ENCODE data around the gene MYO18A. TPM values are rescaled to one million over a fixed set of nuclear protein-coding genes. Genes with fewer than 3 reads are reported as not detected.

Gene MYO18A
- polyA plus RNA-seq, 3 donors from 2014 or later, result 1.5 to 32.5 (median 5.2) TPM

GRCh38 chr17:29057361-29057760, 122.8 kb downstream of the MYO18A start:
- no peaks in the 10 kb centered on the region for H3K4me1 Mint-ChIP-seq
- H3K27me3 Mint-ChIP-seq (ENCODE audit: low read depth in 3 of 3), result peaks cover 0 to 8% (median 1%) of the 10 kb centered on the region in 3 donors
- H3K9me3 Mint-ChIP-seq, result no peaks in the 10 kb centered on the region
- no peak for DNase-seq
- no peak overlapping the region for H3K27ac Mint-ChIP-seq
- no peak overlapping the region for H3K4me3 Mint-ChIP-seq
- H3K36me3 Mint-ChIP-seq, result peaks cover 0 to 4% (median 3%) of the 10 kb centered on the region in 3 donors

- H3K4me1 Mint-ChIP-seq, result no peaks in the 10 kb centered on the region
- H3K9me3 Mint-ChIP-seq, result no peaks in the 10 kb centered on the region
- peaks cover 0 to 6% (median 1%) of the 10 kb centered on the region in 3 donors for H3K27me3 Mint-ChIP-seq (ENCODE audit: low read depth in 3 of 3)
- DNase-seq, result no peak
- no peak overlapping the region for H3K27ac Mint-ChIP-seq
- H3K4me3 Mint-ChIP-seq, result no peak overlapping the region
- peaks cover 0 to 4% (median 3%) of the 10 kb centered on the region in 3 donors for H3K36me3 Mint-ChIP-seq
Observed at GRCh38 chr17:29054835-29055234, 125.4 kb downstream of the MYO18A start.

- Mint-ChIP-seq H3K4me3 (no peak overlapping the region), H3K4me1 (no peaks in the 10 kb centered on the region), H3K27ac (no peak overlapping the region), H3K9me3 (no peaks in the 10 kb centered on the region), H3K36me3 (peaks cover 0 to 3% (median 0%) of the 10 kb centered on the region in 3 donors), H3K27me3 (ENCODE audit: low read depth in 3 of 3) (peaks cover 0 to 14% (median 4%) of the 10 kb centered on the region in 3 donors)
- no peak for DNase-seq
Observed at GRCh38 chr17:29051731-29052130, 128.5 kb downstream of the MYO18A start.

- no peak for DNase-seq
- no peaks in the 10 kb centered on the region for H3K9me3 Mint-ChIP-seq
- peaks cover 0 to 14% (median 5%) of the 10 kb centered on the region in 3 donors for H3K27me3 Mint-ChIP-seq (ENCODE audit: low read depth in 3 of 3)
- H3K4me1 Mint-ChIP-seq, result no peaks in the 10 kb centered on the region
- H3K36me3 Mint-ChIP-seq, result peaks cover 0 to 4% (median 3%) of the 10 kb centered on the region in 3 donors
- H3K4me3 Mint-ChIP-seq, result no peak overlapping the region
- no peak overlapping the region for H3K27ac Mint-ChIP-seq
Observed at GRCh38 chr17:29051194-29051593, 129.0 kb downstream of the MYO18A start.

- Mint-ChIP-seq H3K27me3 (ENCODE audit: low read depth in 3 of 3) (peaks cover 0 to 14% (median 5%) of the 10 kb centered on the region in 3 donors), H3K9me3 (no peaks in the 10 kb centered on the region), H3K36me3 (peaks cover 0 to 10% (median 3%) of the 10 kb centered on the region in 3 donors), H3K4me3 (no peak overlapping the region), H3K4me1 (no peaks in the 10 kb centered on the region), H3K27ac (no peak overlapping the region)
- DNase-seq, result no peak
Observed at GRCh38 chr17:29050176-29050575, 130.0 kb downstream of the MYO18A start.

GRCh38 chr17:29049541-29050145, 130.6 kb downstream of the MYO18A start:
- no peak for DNase-seq
- Mint-ChIP-seq H3K9me3 (no peaks in the 10 kb centered on the region), H3K4me3 (no peak overlapping the region), H3K27ac (no peak overlapping the region), H3K36me3 (peaks cover 0 to 10% (median 3%) of the 10 kb centered on the region in 3 donors), H3K27me3 (ENCODE audit: low read depth in 3 of 3) (peaks cover 0 to 14% (median 3%) of the 10 kb centered on the region in 3 donors), H3K4me1 (no peaks in the 10 kb centered on the region)

GRCh38 chr17:29048440-29049368, 131.5 kb downstream of the MYO18A start:
- no peak for DNase-seq
- H3K27me3 Mint-ChIP-seq (ENCODE audit: low read depth in 3 of 3), result peaks cover 0 to 14% (median 5%) of the 10 kb centered on the region in 3 donors
- no peak overlapping the region for H3K4me3 Mint-ChIP-seq
- H3K9me3 Mint-ChIP-seq, result no peaks in the 10 kb centered on the region
- no peak overlapping the region for H3K27ac Mint-ChIP-seq
- peaks cover 0 to 14% (median 0%) of the 10 kb centered on the region in 3 donors for H3K36me3 Mint-ChIP-seq
- H3K4me1 Mint-ChIP-seq, result no peaks in the 10 kb centered on the region

GRCh38 chr17:29046473-29046839, 133.7 kb downstream of the MYO18A start:
- H3K27me3 Mint-ChIP-seq (ENCODE audit: low read depth in 3 of 3), result peaks cover 0 to 12% (median 5%) of the 10 kb centered on the region in 3 donors
- H3K9me3 Mint-ChIP-seq, result no peaks in the 10 kb centered on the region
- peaks cover 0 to 5% of the 10 kb centered on the region in 2 donors for H3K4me1 Mint-ChIP-seq
- H3K4me3 Mint-ChIP-seq, result no peak overlapping the region
- H3K36me3 Mint-ChIP-seq, result peaks cover 0 to 14% (median 0%) of the 10 kb centered on the region in 3 donors
- no peak overlapping the region for H3K27ac Mint-ChIP-seq
- DNase-seq, result no peak

GRCh38 chr17:29045734-29046472, 134.3 kb downstream of the MYO18A start:
- Mint-ChIP-seq H3K27me3 (ENCODE audit: low read depth in 3 of 3) (peaks cover 0 to 12% (median 5%) of the 10 kb centered on the region in 3 donors), H3K4me3 (no peak overlapping the region), H3K4me1 (peaks cover 0 to 5% of the 10 kb centered on the region in 2 donors), H3K27ac (no peak overlapping the region), H3K36me3 (peaks cover 0 to 14% (median 0%) of the 10 kb centered on the region in 3 donors), H3K9me3 (no peaks in the 10 kb centered on the region)
- DNase-seq, result no peak

- no peak for DNase-seq
- Mint-ChIP-seq H3K27ac (no peak overlapping the region), H3K4me1 (peaks cover 0 to 5% of the 10 kb centered on the region in 2 donors), H3K9me3 (no peaks in the 10 kb centered on the region), H3K4me3 (no peak overlapping the region), H3K27me3 (ENCODE audit: low read depth in 3 of 3) (peaks cover 0 to 12% (median 5%) of the 10 kb centered on the region in 3 donors), H3K36me3 (peaks cover 0 to 14% (median 0%) of the 10 kb centered on the region in 3 donors)
Observed at GRCh38 chr17:29045026-29045425, 135.2 kb downstream of the MYO18A start.

GRCh38 chr17:29043539-29044145, 136.6 kb downstream of the MYO18A start:
- H3K4me3 Mint-ChIP-seq, result no peak overlapping the region
- DNase-seq, result no peak
- H3K4me1 Mint-ChIP-seq, result peaks cover 0 to 5% of the 10 kb centered on the region in 2 donors
- H3K36me3 Mint-ChIP-seq, result peaks cover 0 to 14% (median 0%) of the 10 kb centered on the region in 3 donors
- peaks cover 0 to 7% (median 5%) of the 10 kb centered on the region in 3 donors for H3K27me3 Mint-ChIP-seq (ENCODE audit: low read depth in 3 of 3)
- no peaks in the 10 kb centered on the region for H3K9me3 Mint-ChIP-seq
- H3K27ac Mint-ChIP-seq, result no peak overlapping the region

- no peak within 1 kb of the TSS for H3K27ac Mint-ChIP-seq
- no peaks in the 10 kb centered on the region for H3K9me3 Mint-ChIP-seq
- H3K36me3 Mint-ChIP-seq, result peaks cover 0 to 14% (median 0%) of the 10 kb centered on the region in 3 donors
- H3K27me3 Mint-ChIP-seq (ENCODE audit: low read depth in 3 of 3), result peaks cover 0 to 5% (median 3%) of the 10 kb centered on the region in 3 donors
- DNase-seq, result no peak
- no peak within 1 kb of the TSS for H3K4me3 Mint-ChIP-seq
- H3K4me1 Mint-ChIP-seq, result peaks cover 0 to 5% of the 10 kb centered on the region in 2 donors
Observed at GRCh38 chr17:29042679-29043538, 137.3 kb downstream of the MYO18A start, which contains the start of gene PIPOX. Gene PIPOX, plus strand, starts transcription at chr17:29043141. Its CDS starts 85 bp downstream, at chr17:29043226.
